A549 (cell line): ENCODE data around the gene RIMS1.

Experiments used
- BCL3 ChIP-seq: fragments of >200 bp; sonication (Bioruptor Twin); formaldehyde crosslinking; IDR thresholded peaks from 3 replicates; pipeline ENCODE4 v1.6.1; 2016
- CHD2 ChIP-seq: fragments of 150-350 bp; IDR thresholded peaks from 2 replicates; pipeline ENCODE4 v1.6.1; 2014; ENCODE audit warnings: low read length; ENCODE audit not compliant: partially characterized antibody
- CTCF ChIP-seq: fragments of >200 bp; sonication (Bioruptor Twin); formaldehyde crosslinking; IDR thresholded peaks from 3 replicates; pipeline ENCODE4 v1.5.1; 2016
- E2F6 ChIP-seq: IDR thresholded peaks from 2 replicates; pipeline ENCODE4 v1.6.1; 2012; ENCODE audit warnings: low read depth, borderline replicate concordance
- FOSL2 ChIP-seq, 2 experiments: fragments of 450-650 bp in 1 of 2; fragments of >200 bp in 1 of 2; sonication (Bioruptor Twin) in 1 of 2; formaldehyde crosslinking; IDR thresholded peaks; 2 replicates each; pipeline versions ENCODE4 v1.5.0 to v1.6.1; 2016 to 2020; ENCODE audit warnings: mild to moderate bottlenecking in 1 of 2, moderate library complexity in 1 of 2
- MAX ChIP-seq: IDR thresholded peaks from 2 replicates; pipeline ENCODE4 v1.6.1; 2012
- NR3C1 ChIP-seq: fragments of >200 bp; sonication (Bioruptor Twin); formaldehyde crosslinking; IDR thresholded peaks from 3 replicates; pipeline ENCODE4 v1.6.1; 2017
- POLR2A ChIP-seq: IDR thresholded peaks from 2 replicates; pipeline ENCODE4 v1.6.1; 2012; ENCODE audit warnings: mild to moderate bottlenecking, low read length
- POLR2AphosphoS2 ChIP-seq: conservative IDR thresholded peaks from 2 replicates; pipeline ENCODE4 v1.6.1; 2012; ENCODE audit warnings: low read length, improper control_type of control experiment, inconsistent platforms
- TF ChIP-seq, protein P1 (sequence below): fragments of >200 bp; sonication (Bioruptor Twin); formaldehyde crosslinking; IDR thresholded peaks from 2 replicates; pipeline ENCODE4 v1.6.1; 2016
- TF ChIP-seq, protein P2 (sequence below): fragments of 450-650 bp; IDR thresholded peaks from 2 replicates; pipeline ENCODE4 v1.6.1; 2014; ENCODE audit warnings: antibody characterized with exemption

DNA sequence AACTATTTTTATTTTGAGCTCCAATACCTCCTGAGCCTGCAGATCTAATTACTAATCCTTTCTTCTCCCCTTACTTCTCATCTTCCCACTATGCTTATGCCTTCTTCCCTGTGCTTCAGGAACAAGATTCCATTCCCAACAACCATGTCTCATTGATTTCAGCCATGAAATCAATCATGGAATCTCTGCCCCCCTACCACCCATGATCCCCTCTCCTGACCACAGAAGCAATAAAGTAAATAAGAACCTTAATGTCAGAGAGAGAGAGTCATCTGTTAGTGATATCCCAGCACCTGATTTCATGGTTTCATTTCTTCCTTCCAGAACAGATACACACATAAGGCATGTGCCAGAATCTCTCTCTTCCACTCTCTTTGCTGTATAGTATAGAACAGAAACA is 395.9 kb downstream of the RIMS1 start:
- TF ChIP-seq E2F6 (no peak), CHD2 (no peak), POLR2A (no peak), CTCF (no peak), MAX (no peak), BCL3 (no peak), NR3C1 (no peak), POLR2AphosphoS2 (no peak), FOSL2 (IDR thresholded peaks at IDR 0.05) (no peak), FOSL2 (CRISPR knock-in tag; IDR thresholded peaks at IDR 0.05) (no peak)
- TF ChIP-seq, protein P1, sequence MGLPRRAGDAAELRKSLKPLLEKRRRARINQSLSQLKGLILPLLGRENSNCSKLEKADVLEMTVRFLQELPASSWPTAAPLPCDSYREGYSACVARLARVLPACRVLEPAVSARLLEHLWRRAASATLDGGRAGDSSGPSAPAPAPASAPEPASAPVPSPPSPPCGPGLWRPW, result no peak
- TF ChIP-seq, protein P2, sequence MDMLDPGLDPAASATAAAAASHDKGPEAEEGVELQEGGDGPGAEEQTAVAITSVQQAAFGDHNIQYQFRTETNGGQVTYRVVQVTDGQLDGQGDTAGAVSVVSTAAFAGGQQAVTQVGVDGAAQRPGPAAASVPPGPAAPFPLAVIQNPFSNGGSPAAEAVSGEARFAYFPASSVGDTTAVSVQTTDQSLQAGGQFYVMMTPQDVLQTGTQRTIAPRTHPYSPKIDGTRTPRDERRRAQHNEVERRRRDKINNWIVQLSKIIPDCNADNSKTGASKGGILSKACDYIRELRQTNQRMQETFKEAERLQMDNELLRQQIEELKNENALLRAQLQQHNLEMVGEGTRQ, result no peak
